ENCODE results near the gene INTS6. TPM values are rescaled to one million over a fixed set of nuclear protein-coding genes. Genes with fewer than 3 reads are reported as not detected.

The INTS6 gene
- total and polyA plus RNA-seq, 2 donors, result 22.7 to 36.1 TPM

- WGBS, result 96% methylated on average over 2 of the region's 2 CpGs
- DNase-seq (ENCODE audit: low read depth in 6 of 9, low spot score in 9 of 9), result no peak
- Histone ChIP-seq H3K4me1 (ENCODE audit: control insufficient read depth in 2 of 2, insufficient read depth in 2 of 2, low read length in 2 of 2) (no peaks in the 10 kb centered on the region), H3K27me3 (ENCODE audit: control insufficient read depth in 2 of 2, insufficient read depth in 1 of 2, low read length in 1 of 2) (no peaks in the 10 kb centered on the region), H3K4me3 (ENCODE audit: low read length in 2 of 2) (no peak overlapping the region), H3K27ac (ENCODE audit: low read depth in 1 of 2, low read length in 1 of 2) (no peak overlapping the region), H3K36me3 (ENCODE audit: control insufficient read depth in 2 of 2, insufficient read depth in 2 of 2, low read length in 1 of 2) (no peaks in the 10 kb centered on the region), H3K9me3 (ENCODE audit: control insufficient read depth in 2 of 2, insufficient read depth in 1 of 2, low read length in 1 of 2) (no peaks in the 10 kb centered on the region)
Observed at GRCh38 chr13:51346397-51346796, 106.4 kb downstream of the INTS6 start.

DNA sequence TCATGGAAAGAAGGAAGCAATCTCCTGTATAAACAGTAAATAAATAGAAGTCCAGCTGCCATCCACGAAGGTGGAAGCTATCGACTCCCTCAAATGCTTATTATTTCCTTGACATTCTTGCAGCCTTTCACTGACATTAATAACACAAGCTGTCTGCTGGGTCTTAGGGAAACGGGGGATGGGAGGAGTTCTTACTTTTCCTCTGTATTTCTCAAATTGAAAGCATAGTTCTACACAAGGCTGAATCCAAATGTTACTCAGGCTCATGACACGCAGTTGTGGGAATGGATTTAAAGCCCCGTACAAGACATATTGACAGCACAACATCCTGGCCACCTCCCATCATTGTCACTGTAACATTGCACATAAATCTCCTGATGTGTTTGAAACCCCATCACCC, 109.4 kb downstream of the INTS6 start:
- no peak overlapping the region for H3K4me3 ChIP-seq (ENCODE audit: low read length in 2 of 2)
- no peaks in the 10 kb centered on the region for H3K4me1 ChIP-seq (ENCODE audit: control insufficient read depth in 2 of 2, insufficient read depth in 2 of 2, low read length in 2 of 2)
- no peaks in the 10 kb centered on the region for H3K36me3 ChIP-seq (ENCODE audit: control insufficient read depth in 2 of 2, insufficient read depth in 2 of 2, low read length in 1 of 2)
- WGBS, result 74% methylated on average over 5 of the region's 5 CpGs
- H3K27ac ChIP-seq (ENCODE audit: low read depth in 1 of 2, low read length in 1 of 2), result no peak overlapping the region
- no peak for DNase-seq (ENCODE audit: low read depth in 6 of 9, low spot score in 9 of 9)
- H3K27me3 ChIP-seq (ENCODE audit: control insufficient read depth in 2 of 2, insufficient read depth in 1 of 2, low read length in 1 of 2), result no peaks in the 10 kb centered on the region
- H3K9me3 ChIP-seq (ENCODE audit: control insufficient read depth in 2 of 2, insufficient read depth in 1 of 2, low read length in 1 of 2), result no peaks in the 10 kb centered on the region

DNA sequence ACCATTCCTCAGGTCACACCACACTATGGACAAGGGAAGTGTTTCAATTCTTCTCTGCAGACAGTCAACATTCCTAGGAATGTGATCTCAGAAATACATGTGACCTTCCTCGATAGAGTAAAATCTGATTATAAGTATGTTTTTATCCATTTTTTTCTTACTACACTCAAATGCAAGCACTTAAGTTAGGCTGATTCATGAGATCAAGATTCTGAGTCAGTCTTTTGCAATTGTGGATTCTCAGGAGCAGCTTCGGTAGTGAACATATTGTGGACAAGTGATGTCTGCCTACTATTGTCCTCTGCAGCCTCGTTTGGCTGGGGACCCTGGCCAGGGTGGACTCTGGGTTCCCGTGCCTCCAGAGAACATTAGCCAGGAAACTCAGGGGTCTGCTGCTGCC, 110.1 kb downstream of the INTS6 start:
- no peaks in the 10 kb centered on the region for H3K4me1 ChIP-seq (ENCODE audit: control insufficient read depth in 2 of 2, insufficient read depth in 2 of 2, low read length in 2 of 2)
- H3K27me3 ChIP-seq (ENCODE audit: control insufficient read depth in 2 of 2, insufficient read depth in 1 of 2, low read length in 1 of 2), result no peaks in the 10 kb centered on the region
- H3K4me3 ChIP-seq (ENCODE audit: low read length in 2 of 2), result no peak overlapping the region
- H3K27ac ChIP-seq (ENCODE audit: low read depth in 1 of 2, low read length in 1 of 2), result no peak overlapping the region
- WGBS, result 82% methylated on average over 4 of the region's 4 CpGs
- no peaks in the 10 kb centered on the region for H3K9me3 ChIP-seq (ENCODE audit: control insufficient read depth in 2 of 2, insufficient read depth in 1 of 2, low read length in 1 of 2)
- no peak for DNase-seq (ENCODE audit: low read depth in 6 of 9, low spot score in 9 of 9)
- no peaks in the 10 kb centered on the region for H3K36me3 ChIP-seq (ENCODE audit: control insufficient read depth in 2 of 2, insufficient read depth in 2 of 2, low read length in 1 of 2)

- Histone ChIP-seq H3K27me3 (ENCODE audit: control insufficient read depth in 2 of 2, insufficient read depth in 1 of 2, low read length in 1 of 2) (no peaks in the 10 kb centered on the region), H3K4me1 (ENCODE audit: control insufficient read depth in 2 of 2, insufficient read depth in 2 of 2, low read length in 2 of 2) (no peaks in the 10 kb centered on the region), H3K27ac (ENCODE audit: low read depth in 1 of 2, low read length in 1 of 2) (no peak overlapping the region), H3K4me3 (ENCODE audit: low read length in 2 of 2) (no peak overlapping the region), H3K9me3 (ENCODE audit: control insufficient read depth in 2 of 2, insufficient read depth in 1 of 2, low read length in 1 of 2) (no peaks in the 10 kb centered on the region), H3K36me3 (ENCODE audit: control insufficient read depth in 2 of 2, insufficient read depth in 2 of 2, low read length in 1 of 2) (no peaks in the 10 kb centered on the region)
- 98% methylated on average over 4 of the region's 4 CpGs for WGBS
- no peak for DNase-seq (ENCODE audit: low read depth in 6 of 9, low spot score in 9 of 9)
Observed at GRCh38 chr13:51341791-51342190, 111.0 kb downstream of the INTS6 start.

DNA sequence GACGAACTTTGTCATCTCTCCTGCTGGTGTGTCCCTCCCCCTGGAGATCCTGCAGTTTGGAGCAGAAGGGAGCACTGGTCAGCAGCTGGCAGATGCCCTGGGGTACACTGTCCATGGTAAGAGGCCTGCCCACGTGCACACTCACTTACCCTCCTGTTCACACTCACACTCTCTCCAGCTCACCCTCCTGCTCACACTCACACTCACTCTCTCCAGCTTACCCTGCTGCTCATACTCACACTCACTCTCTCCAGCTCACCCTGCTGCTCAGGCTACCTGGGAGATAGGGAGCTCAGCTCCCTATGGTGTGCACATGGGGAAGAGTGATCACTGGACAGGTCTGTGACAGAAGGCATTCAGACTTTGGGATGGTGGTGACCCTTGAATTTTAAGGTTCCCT, 111.6 kb downstream of the INTS6 start:
- 92% methylated on average over 2 of the region's 2 CpGs for WGBS
- no peak overlapping the region for H3K27ac ChIP-seq (ENCODE audit: low read depth in 1 of 2, low read length in 1 of 2)

DNA sequence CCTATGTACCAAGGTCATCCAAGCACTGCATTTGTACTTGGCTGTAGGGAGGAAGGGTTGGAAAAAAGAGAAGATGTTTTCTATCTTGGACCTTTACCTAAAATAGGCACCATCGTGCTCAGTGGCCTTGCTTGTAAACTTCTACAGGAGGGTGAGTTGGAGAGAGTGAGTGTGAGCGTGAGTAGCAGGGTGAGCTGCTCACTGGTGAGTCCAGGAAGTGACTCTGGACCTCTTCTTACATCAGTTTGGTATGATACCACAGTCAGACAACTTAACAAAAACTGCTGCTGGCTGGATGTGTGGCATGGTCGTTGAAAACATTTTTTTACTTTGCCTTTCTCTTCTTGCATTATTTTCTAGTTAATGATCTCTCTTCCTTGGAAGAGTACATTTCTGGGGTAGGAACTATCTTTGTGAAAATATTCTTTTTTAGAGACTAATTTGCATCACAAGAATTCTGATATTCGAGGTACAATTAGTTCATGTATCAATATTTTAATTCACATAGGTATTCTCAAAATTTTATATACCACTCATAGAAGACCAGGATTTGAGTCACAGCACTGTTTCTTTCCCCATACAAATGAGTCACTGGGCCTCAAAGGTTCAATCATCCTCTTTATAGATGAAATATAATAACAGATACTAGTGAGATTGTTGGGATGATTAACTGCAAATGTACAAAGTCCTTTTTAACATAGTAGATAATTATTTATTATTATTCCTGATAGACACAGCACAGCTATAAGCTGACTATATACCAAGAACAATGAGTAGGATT, 112.7 kb downstream of the INTS6 start:
- 87% methylated on average over 4 of the region's 4 CpGs for WGBS
- DNase-seq (ENCODE audit: low read depth in 6 of 9, low spot score in 9 of 9), result no peak

More for the DNA sequence above, 111.6 kb downstream of the INTS6 start:
- Histone ChIP-seq H3K9me3 (ENCODE audit: control insufficient read depth in 2 of 2, insufficient read depth in 1 of 2, low read length in 1 of 2) (no peaks in the 10 kb centered on the region), H3K36me3 (ENCODE audit: control insufficient read depth in 2 of 2, insufficient read depth in 2 of 2, low read length in 1 of 2) (no peaks in the 10 kb centered on the region), H3K4me1 (ENCODE audit: control insufficient read depth in 2 of 2, insufficient read depth in 2 of 2, low read length in 2 of 2) (no peaks in the 10 kb centered on the region), H3K27me3 (ENCODE audit: control insufficient read depth in 2 of 2, insufficient read depth in 1 of 2, low read length in 1 of 2) (no peaks in the 10 kb centered on the region), H3K4me3 (ENCODE audit: low read length in 2 of 2) (no peak overlapping the region)
- DNase-seq (ENCODE audit: low read depth in 6 of 9, low spot score in 9 of 9), result no peak

GRCh38 chr13:51339354-51339753, 113.5 kb downstream of the INTS6 start, which contains the start of gene SERPINE3:
SERPINE3 (plus strand) TSS chr13:51339691; CDS start chr13:51341092, 1,401 bp downstream.
- WGBS, result 97% methylated on average over 11 of the region's 11 CpGs
- DNase-seq (ENCODE audit: low read depth in 6 of 9, low spot score in 9 of 9), result no peak
- no peaks in the 10 kb centered on the region for H3K4me1 ChIP-seq (ENCODE audit: control insufficient read depth in 2 of 2, insufficient read depth in 2 of 2, low read length in 2 of 2)

More for the DNA sequence above, 112.7 kb downstream of the INTS6 start:
- no peaks in the 10 kb centered on the region for H3K9me3 ChIP-seq (ENCODE audit: control insufficient read depth in 2 of 2, insufficient read depth in 1 of 2, low read length in 1 of 2)
- H3K4me3 ChIP-seq (ENCODE audit: low read length in 2 of 2), result no peak overlapping the region
- no peaks in the 10 kb centered on the region for H3K27me3 ChIP-seq (ENCODE audit: control insufficient read depth in 2 of 2, insufficient read depth in 1 of 2, low read length in 1 of 2)
- no peaks in the 10 kb centered on the region for H3K36me3 ChIP-seq (ENCODE audit: control insufficient read depth in 2 of 2, insufficient read depth in 2 of 2, low read length in 1 of 2)
- no peaks in the 10 kb centered on the region for H3K4me1 ChIP-seq (ENCODE audit: control insufficient read depth in 2 of 2, insufficient read depth in 2 of 2, low read length in 2 of 2)
- H3K27ac ChIP-seq (ENCODE audit: low read depth in 1 of 2, low read length in 1 of 2), result no peak overlapping the region

DNA sequence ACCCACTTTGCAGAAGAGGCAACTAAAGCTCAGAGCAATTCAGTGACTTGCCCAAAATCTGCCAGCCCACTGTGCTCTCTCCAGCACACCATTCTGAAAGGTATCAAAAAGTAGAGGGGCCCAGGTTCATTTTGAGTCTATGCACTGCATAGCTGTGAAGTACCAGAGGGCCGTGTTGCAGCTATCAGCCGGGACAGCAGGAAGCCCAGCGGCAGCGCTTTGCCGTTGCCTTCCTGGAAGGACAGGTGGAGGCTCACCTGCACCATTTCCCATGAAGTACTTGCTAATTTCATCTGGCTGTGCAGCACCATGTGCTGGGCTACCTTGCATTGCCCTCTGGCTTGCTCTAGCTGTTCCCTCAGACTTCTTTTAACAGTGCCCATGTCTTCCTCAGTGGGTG, 116.1 kb downstream of the INTS6 start:
- Histone ChIP-seq H3K4me3 (ENCODE audit: low read length in 2 of 2) (no peak overlapping the region), H3K9me3 (ENCODE audit: control insufficient read depth in 2 of 2, insufficient read depth in 1 of 2, low read length in 1 of 2) (no peaks in the 10 kb centered on the region), H3K27me3 (ENCODE audit: control insufficient read depth in 2 of 2, insufficient read depth in 1 of 2, low read length in 1 of 2) (no peaks in the 10 kb centered on the region), H3K4me1 (ENCODE audit: control insufficient read depth in 2 of 2, insufficient read depth in 2 of 2, low read length in 2 of 2) (peaks cover under 1 to 10% of the 10 kb centered on the region in 2 donors), H3K27ac (ENCODE audit: low read depth in 1 of 2, low read length in 1 of 2) (no peak overlapping the region), H3K36me3 (ENCODE audit: control insufficient read depth in 2 of 2, insufficient read depth in 2 of 2, low read length in 1 of 2) (no peaks in the 10 kb centered on the region)
- DNase-seq (ENCODE audit: low read depth in 6 of 9, low spot score in 9 of 9), result no peak
- 90% methylated on average over 5 of the region's 5 CpGs for WGBS

More at GRCh38 chr13:51339354-51339753, 113.5 kb downstream of the INTS6 start, which contains the start of gene SERPINE3:
- Histone ChIP-seq H3K27ac (ENCODE audit: low read depth in 1 of 2, low read length in 1 of 2) (no peak within 1 kb of the TSS), H3K27me3 (ENCODE audit: control insufficient read depth in 2 of 2, insufficient read depth in 1 of 2, low read length in 1 of 2) (no peaks in the 10 kb centered on the region), H3K9me3 (ENCODE audit: control insufficient read depth in 2 of 2, insufficient read depth in 1 of 2, low read length in 1 of 2) (no peaks in the 10 kb centered on the region), H3K4me3 (ENCODE audit: low read length in 2 of 2) (no peak within 1 kb of the TSS), H3K36me3 (ENCODE audit: control insufficient read depth in 2 of 2, insufficient read depth in 2 of 2, low read length in 1 of 2) (no peaks in the 10 kb centered on the region)

- H3K4me3 ChIP-seq (ENCODE audit: low read length in 2 of 2), result no peak overlapping the region
- H3K36me3 ChIP-seq (ENCODE audit: control insufficient read depth in 2 of 2, insufficient read depth in 2 of 2, low read length in 1 of 2), result no peaks in the 10 kb centered on the region
- no peaks in the 10 kb centered on the region for H3K9me3 ChIP-seq (ENCODE audit: control insufficient read depth in 2 of 2, insufficient read depth in 1 of 2, low read length in 1 of 2)
- no peak for DNase-seq (ENCODE audit: low read depth in 6 of 9, low spot score in 9 of 9)
- no peaks in the 10 kb centered on the region for H3K27me3 ChIP-seq (ENCODE audit: control insufficient read depth in 2 of 2, insufficient read depth in 1 of 2, low read length in 1 of 2)
- H3K27ac ChIP-seq (ENCODE audit: low read depth in 1 of 2, low read length in 1 of 2), result no peak overlapping the region
- peaks cover 16 to 32% of the 10 kb centered on the region in 2 donors for H3K4me1 ChIP-seq (ENCODE audit: control insufficient read depth in 2 of 2, insufficient read depth in 2 of 2, low read length in 2 of 2)
Observed at GRCh38 chr13:51333826-51334225, 119.0 kb downstream of the INTS6 start.

Measured in thymus (tissue), 11 donors.